ENCODE results near the gene E2F2.
"Not testable (repeated sequence)": the region's sequence is repeated elsewhere in the genome, so short reads cannot be mapped to it uniquely, and the experiment has no call there.

E2F2 gene

DNA sequence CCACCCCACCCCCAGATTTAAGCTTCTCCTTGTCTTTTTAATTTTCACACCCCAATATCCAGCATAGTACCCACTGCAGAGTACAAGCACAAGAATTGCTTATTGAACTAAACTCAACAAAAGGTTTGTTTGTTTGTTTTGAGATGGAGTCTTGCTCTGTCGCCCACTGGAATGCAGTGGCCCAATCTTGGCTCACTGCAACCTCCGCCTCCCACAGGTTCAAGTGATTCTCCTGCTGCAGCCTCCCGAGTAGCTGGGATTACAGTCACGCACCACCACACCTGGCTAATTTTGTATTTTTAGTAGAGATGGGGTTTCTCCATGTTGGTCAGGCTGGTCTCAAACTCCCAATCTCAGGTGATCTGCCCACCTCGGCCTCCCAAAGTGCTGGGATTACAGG lies 11.9 kb upstream of the E2F2 start:
- ATAC-seq, H3K4me3 Mint-ChIP-seq, H3K27ac Mint-ChIP-seq, DNase-seq, H3K27me3 Mint-ChIP-seq, H3K9me3 Mint-ChIP-seq: not testable (repeated sequence)
- H3K4me1 Mint-ChIP-seq, result peaks cover 19% of the 10 kb centered on the region

GRCh38 chr1:23539698-23540266 lies 8.7 kb upstream of the E2F2 start:
- Mint-ChIP-seq H3K9me3 (no peaks in the 10 kb centered on the region), H3K4me1 (peaks cover 16% of the 10 kb centered on the region), H3K27me3 (no peaks in the 10 kb centered on the region), H3K27ac (peak overlapping the region in 1 of 2 donors; percentile 77), H3K4me3 (peak overlapping the region; percentile 70 to 71)
- DNase-seq, result peak; percentile 94 to 95
- peak; percentile 97 for ATAC-seq

DNA sequence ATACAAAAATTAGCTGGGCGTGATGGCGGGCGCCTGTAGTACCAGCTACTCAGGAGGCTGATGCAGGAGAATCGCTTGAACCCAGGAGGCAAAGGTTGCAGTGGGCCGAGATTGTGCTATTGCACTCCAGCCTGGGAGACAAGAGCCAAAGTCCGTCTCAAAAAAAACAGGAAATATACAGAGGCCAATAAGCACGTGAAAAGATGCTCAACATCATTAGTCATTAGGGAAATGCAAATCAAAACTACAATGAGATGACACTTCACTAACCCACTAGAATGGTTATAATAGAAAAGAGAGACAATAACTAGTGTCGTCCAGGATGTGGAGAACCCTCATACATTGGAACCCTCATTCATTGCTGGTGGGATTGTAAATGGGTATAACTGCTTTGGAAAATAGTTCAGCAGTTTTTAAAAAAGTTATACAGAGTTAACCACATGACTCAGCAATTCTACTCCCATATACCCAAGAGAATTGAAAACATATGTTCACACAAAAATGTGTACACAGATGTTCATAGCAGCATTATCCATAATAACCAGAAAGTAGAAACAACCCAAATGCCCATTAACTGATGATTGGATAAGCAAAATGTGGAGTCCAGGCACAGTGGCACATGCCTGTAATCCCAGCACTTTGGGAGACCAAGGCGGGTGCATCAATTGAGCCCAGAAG lies 6.4 kb upstream of the E2F2 start:
- DNase-seq, result no peak
- Mint-ChIP-seq H3K4me1 (peaks cover 25% of the 10 kb centered on the region), H3K27ac (no peak overlapping the region), H3K4me3 (no peak overlapping the region), H3K27me3 (no peaks in the 10 kb centered on the region), H3K9me3 (no peaks in the 10 kb centered on the region)
- ATAC-seq, result no peak

DNA sequence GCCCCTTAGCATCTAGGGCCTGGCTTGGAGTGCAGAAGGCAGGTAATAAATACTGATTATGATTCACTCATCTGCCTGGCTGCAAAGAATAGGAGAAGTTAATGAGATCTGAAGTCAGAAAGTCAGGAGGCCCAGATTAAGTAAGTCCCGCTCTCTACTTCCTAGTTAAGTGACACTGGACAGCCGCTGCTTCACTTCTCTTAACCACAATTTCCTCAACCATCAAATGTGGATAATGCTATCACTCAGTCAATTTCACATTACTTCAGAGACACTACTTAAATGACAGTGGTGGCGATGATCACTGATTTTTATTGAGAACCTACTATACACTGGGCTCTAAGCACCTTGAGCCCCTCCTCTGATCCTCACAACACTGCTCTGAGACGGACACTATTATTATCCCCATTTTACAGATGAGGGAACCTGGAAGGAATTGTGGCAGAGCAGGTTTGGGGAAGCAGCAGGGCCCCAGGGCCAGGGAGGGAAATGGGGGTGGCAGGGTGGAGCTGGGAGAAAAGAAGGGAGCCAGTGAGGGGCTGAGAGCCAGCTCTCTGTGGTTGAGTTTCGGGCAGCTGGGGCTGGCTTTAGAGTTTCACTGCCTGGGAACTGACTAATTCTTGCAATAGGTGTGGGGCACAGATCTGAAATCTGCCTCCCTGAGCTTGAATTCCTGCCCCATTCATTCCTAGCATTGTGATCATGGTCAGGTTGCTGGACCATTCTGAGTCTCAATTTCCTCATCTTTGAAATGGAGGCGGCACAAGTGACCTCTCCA lies 2.4 kb upstream of the E2F2 start:
- H3K4me1 Mint-ChIP-seq, result peaks cover 46% of the 10 kb centered on the region
- no peak overlapping the region for H3K4me3 Mint-ChIP-seq

GRCh38 chr1:23531562-23532094 lies 595 bp upstream of the E2F2 start:
- peaks cover 64% of the 10 kb centered on the region for H3K4me1 Mint-ChIP-seq
- peak overlapping the region in 1 of 2 donors; percentile 99 for H3K27ac Mint-ChIP-seq
- H3K4me3 Mint-ChIP-seq, result peak overlapping the region; percentile 93 to 98
- no peaks in the 10 kb centered on the region for H3K27me3 Mint-ChIP-seq
- ATAC-seq, result no peak
- no peak for DNase-seq
- H3K9me3 Mint-ChIP-seq, result no peaks in the 10 kb centered on the region

More for the DNA sequence above, 2.4 kb upstream of the E2F2 start:
- Mint-ChIP-seq H3K27ac (no peak overlapping the region), H3K9me3 (no peaks in the 10 kb centered on the region), H3K27me3 (no peaks in the 10 kb centered on the region)
- peak; percentile 34 for ATAC-seq
- DNase-seq, result no peak

- ATAC-seq (peak; percentile 43), DNase-seq (peak; percentile 42 to 48)
- Mint-ChIP-seq H3K27ac (peak overlapping the region; percentile 62 to 83), H3K27me3 (no peaks in the 10 kb centered on the region), H3K4me1 (peaks cover 78% of the 10 kb centered on the region), H3K4me3 (peak overlapping the region; percentile 89 to 93), H3K9me3 (no peaks in the 10 kb centered on the region)
These were observed 816 bp downstream of the E2F2 start for GRCh38 chr1:23530087-23530746.

DNA sequence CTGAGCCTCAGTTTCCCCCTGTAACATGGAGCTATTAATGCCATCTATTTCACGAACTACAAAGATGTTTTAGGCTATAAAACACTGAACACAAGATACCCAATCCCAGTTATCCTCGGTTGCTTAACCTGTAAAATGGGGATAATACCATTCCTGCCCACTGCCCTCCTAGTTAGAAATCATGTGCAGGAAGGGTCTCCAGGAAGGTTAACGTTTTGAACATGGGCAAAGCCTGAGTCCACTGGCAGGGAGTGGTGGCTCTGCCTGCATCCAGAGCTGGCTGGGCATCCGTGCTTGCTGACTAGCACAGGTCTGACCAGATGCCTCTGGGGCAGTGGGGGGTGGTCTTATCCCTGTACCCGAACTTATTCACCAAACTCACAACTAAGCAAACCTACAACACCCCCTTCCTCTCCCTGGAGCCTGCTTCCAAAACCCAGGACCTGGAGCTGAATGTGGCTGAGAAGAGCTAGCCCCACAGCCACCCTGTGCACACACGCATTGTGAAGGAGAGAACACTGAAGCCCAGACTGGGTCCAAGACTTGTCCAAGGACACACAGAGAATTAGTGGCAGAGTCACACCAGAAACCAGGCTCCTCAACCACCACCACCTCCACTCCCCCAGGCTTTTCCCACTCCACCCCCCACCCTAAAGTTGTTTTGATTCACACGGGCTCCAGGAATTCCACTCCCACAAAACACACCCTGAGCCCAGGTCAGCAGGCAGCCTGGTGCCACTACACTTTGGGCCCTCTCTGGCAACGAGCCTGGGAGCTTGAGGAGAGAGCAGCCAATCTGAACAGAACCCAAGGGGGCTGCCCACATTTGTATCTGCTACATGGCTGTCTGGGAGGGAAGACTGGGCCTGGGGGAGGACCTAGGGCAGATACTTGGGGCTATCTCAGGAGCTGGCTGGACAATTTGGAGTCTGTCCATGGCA lies 1.6 kb downstream of the E2F2 start:
- H3K27ac Mint-ChIP-seq, result peak overlapping the region; percentile 62 to 83
- ATAC-seq, result no peak
- peak overlapping the region; percentile 89 to 93 for H3K4me3 Mint-ChIP-seq
- no peaks in the 10 kb centered on the region for H3K27me3 Mint-ChIP-seq
- no peaks in the 10 kb centered on the region for H3K9me3 Mint-ChIP-seq
- peak in 1 of 2 donors; percentile 32 for DNase-seq
- H3K4me1 Mint-ChIP-seq, result peaks cover 86% of the 10 kb centered on the region

- DNase-seq (peak; percentile 67 to 80), ATAC-seq (peak; percentile 75)
- Mint-ChIP-seq H3K27ac (peak overlapping the region in 1 of 2 donors; percentile 36), H3K4me1 (peaks cover 88% of the 10 kb centered on the region), H3K27me3 (no peaks in the 10 kb centered on the region), H3K4me3 (peak overlapping the region; percentile 89 to 93), H3K9me3 (no peaks in the 10 kb centered on the region)
These were observed 2.6 kb downstream of the E2F2 start for GRCh38 chr1:23528250-23528978.

DNA sequence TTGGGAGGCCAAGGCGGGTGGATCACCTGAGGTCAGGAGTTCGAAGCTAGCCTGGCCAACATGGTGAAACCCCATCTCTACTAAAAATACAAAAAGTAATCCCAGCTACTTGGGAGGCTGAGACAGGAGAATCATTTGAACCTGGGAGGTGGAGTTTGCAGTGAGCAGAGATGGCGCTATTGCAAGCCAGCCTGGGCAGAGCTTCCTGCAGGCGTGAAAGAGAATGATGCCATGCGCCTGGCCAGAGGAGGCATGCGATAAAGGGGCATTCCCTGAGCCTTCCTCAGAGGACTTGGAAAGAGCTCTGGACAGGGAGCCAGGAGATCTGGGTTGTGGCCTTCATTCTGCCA lies 3.2 kb downstream of the E2F2 start:
- H3K4me3 Mint-ChIP-seq, result peak overlapping the region; percentile 89 to 93
- peaks cover 84% of the 10 kb centered on the region for H3K4me1 Mint-ChIP-seq
- H3K27me3 Mint-ChIP-seq, result no peaks in the 10 kb centered on the region
- H3K27ac Mint-ChIP-seq, result no peak overlapping the region
- DNase-seq (no peak), ATAC-seq (no peak)
- no peaks in the 10 kb centered on the region for H3K9me3 Mint-ChIP-seq

DNA sequence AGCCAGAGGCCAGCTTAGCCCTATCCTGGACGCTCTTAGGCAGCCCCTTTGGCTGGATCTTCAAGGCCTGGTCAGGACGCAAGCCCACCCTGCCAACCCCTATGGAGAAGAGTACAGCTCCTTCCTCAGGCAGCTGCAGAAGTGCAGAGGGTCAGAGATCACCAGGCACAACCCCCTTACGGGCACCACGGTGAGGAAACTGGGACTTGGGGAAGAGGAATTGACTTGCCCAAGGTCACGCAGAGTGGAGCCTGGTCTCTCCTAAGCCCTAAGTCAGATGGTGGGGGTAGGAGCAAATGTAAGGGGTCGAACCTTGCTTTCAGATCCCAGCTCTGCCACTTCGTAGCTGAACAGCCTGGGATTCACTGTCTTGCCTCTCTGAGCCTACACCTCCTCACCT lies 3.7 kb downstream of the E2F2 start:
- Mint-ChIP-seq H3K9me3 (no peaks in the 10 kb centered on the region), H3K27me3 (no peaks in the 10 kb centered on the region), H3K27ac (no peak overlapping the region), H3K4me1 (peaks cover 87% of the 10 kb centered on the region), H3K4me3 (peak overlapping the region in 1 of 2 donors; percentile 31)
- ATAC-seq, result no peak
- DNase-seq, result no peak

DNA sequence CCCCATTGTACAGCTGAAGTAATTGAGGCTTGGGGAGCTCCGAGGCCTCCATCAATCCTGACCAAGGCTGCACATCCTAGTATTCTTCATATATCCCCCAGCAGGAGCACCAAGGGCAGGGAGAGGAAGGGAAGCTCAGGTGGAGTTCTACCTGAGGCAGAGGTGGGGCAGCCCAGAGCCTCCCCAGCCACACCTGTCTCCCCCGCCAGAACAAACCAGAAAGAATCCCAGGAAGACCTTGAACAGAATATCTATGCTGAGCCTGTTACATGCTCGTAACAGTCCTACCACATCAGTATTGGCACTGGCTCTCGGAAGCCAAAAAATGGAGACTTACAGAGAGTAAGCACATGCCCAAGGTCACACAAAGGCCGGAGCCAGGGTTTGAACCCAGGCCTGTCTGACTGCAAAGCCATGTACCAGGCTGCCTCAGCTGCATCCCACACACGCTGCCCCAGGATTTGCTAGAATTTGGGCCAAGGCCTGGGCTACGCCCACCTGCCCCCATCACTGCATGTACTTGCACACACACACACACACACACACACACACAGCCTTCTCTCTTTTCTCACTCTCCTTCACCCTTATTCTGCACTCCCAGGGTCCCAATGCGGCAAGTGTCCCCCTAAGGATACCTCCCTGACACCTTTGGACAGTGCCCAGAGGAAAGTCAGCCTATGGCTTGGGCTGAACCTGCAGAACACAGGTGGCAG lies 4.5 kb downstream of the E2F2 start:
- Mint-ChIP-seq H3K4me3 (peak overlapping the region; percentile 72 to 73), H3K9me3 (no peaks in the 10 kb centered on the region), H3K27me3 (no peaks in the 10 kb centered on the region), H3K27ac (peak overlapping the region in 1 of 2 donors; percentile 81), H3K4me1 (peaks cover 82% of the 10 kb centered on the region)
- DNase-seq (no peak), ATAC-seq (no peak)

GRCh38 chr1:23525558-23526250 lies 5.3 kb downstream of the E2F2 start:
- H3K9me3 Mint-ChIP-seq, result no peaks in the 10 kb centered on the region
- H3K4me1 Mint-ChIP-seq, result peaks cover 77% of the 10 kb centered on the region
- H3K4me3 Mint-ChIP-seq, result peak overlapping the region; percentile 72 to 73
- no peak for DNase-seq
- H3K27ac Mint-ChIP-seq, result peak overlapping the region; percentile 85 to 86
- H3K27me3 Mint-ChIP-seq, result no peaks in the 10 kb centered on the region
- no peak for ATAC-seq
